Measurements from ENCODE around the gene WNK3.

GRCh38 chrX:54288968-54289367 is 68.9 kb downstream of the WNK3 start:
- no peak for TF ChIP-seq EZH2 (IDR thresholded peaks at IDR 0.05; ENCODE audit: borderline replicate concordance, low read depth, low read length)
- no peak for TF ChIP-seq CTCF (IDR thresholded peaks at IDR 0.05 in 2 of 3, conservative IDR thresholded peaks at IDR 0.05 in 1 of 3; ENCODE audit: insufficient read depth in 2 of 3, low read depth in 1 of 3, low read length in 3 of 3)
- TF ChIP-seq ERF (CRISPR knock-in tag; IDR thresholded peaks at IDR 0.05) = no peak
- TF ChIP-seq FUS (optimal IDR thresholded peaks at IDR 0.05; ENCODE audit: low read depth, low read length) = no peak
- TF ChIP-seq MAX (CRISPR knock-in tag; IDR thresholded peaks at IDR 0.05) = no peak
- no peak for TF ChIP-seq HDGF (IDR thresholded peaks at IDR 0.05)
- TF ChIP-seq PRPF4 (IDR thresholded peaks at IDR 0.05; ENCODE audit: insufficient read depth, low read depth, low read length, poor library complexity, severe bottlenecking) = no peak
